MCF 10A (cell line): Measurements from ENCODE around the gene METTL15. TPM values are rescaled to one million over a fixed set of nuclear protein-coding genes. Genes with fewer than 3 reads are reported as not detected.

Experiments used
- BruUV-seq: library from RNA; stranded (reverse); fragments of 400-500 nt; replicated peaks from 2 replicates; lab custom pipeline; 2021; lab: Mats Ljungman, UMichigan
- CTCF ChIA-PET: fragments of 300-600 bp; sonication (Branson Sonifier 250); formaldehyde crosslinking; extraction: SDS; loops from one replicate; lab custom pipeline; 2021; ENCODE audit warnings: antibody characterized with exemption, inconsistent platforms; lab: Yijun Ruan, JAX
- POLR2A ChIA-PET: fragments of 300-600, 350-650 bp; sonication (Branson Sonifier 250); formaldehyde crosslinking; extraction: SDS; loops from one replicate; lab custom pipeline; 2020; ENCODE audit warnings: antibody characterized with exemption, inconsistent platforms; lab: Yijun Ruan, JAX
- DNase-seq: peaks from one replicate; pipeline ENCODE4 v3.0.0-alpha.2; 2018; ENCODE audit not compliant: unreplicated experiment
- H3K27ac Mint-ChIP-seq: one replicate; pipeline ENCODE4 v1.8.0; 2022; ENCODE audit warnings: mild to moderate bottlenecking, low read depth, mixed read lengths; ENCODE audit not compliant: unreplicated experiment
- H3K27me3 Mint-ChIP-seq: one replicate; pipeline ENCODE4 v1.8.0; 2022; ENCODE audit warnings: mixed read lengths; ENCODE audit not compliant: insufficient read depth, unreplicated experiment
- H3K36me3 Mint-ChIP-seq: one replicate; pipeline ENCODE4 v1.8.0; 2022; ENCODE audit warnings: mild to moderate bottlenecking, moderate library complexity, mixed read lengths; ENCODE audit not compliant: insufficient read depth, unreplicated experiment
- H3K4me1 Mint-ChIP-seq: one replicate; pipeline ENCODE4 v1.8.0; 2022; ENCODE audit warnings: mixed read lengths; ENCODE audit not compliant: insufficient read depth, unreplicated experiment
- H3K4me3 Mint-ChIP-seq: one replicate; pipeline ENCODE4 v1.8.0; 2022; ENCODE audit warnings: mild to moderate bottlenecking, moderate library complexity, mixed read lengths; ENCODE audit not compliant: unreplicated experiment
- H3K9me3 Mint-ChIP-seq: one replicate; pipeline ENCODE4 v1.8.0; 2022; ENCODE audit warnings: mixed read lengths; ENCODE audit not compliant: unreplicated experiment
- intact Hi-C: fragments of 100-400 bp; cut with micrococcal nuclease; formaldehyde crosslinking; loops from 2 replicates; pipeline ENCODE4 v1.14.1; 2022
- total RNA-seq: library from RNA; stranded (reverse); gene quantifications from 2 replicates; pipeline ENCODE4 v1.2.3, GENCODE V29; 2022
- TF ChIP-seq, protein P1 (sequence below): fragments of 200-600 bp; IDR thresholded peaks from one replicate; pipeline ENCODE4 v1.8.0; 2022; ENCODE audit warnings: antibody characterized with exemption, mild to moderate bottlenecking; ENCODE audit not compliant: unreplicated experiment

The METTL15 gene
- total RNA-seq, 1 experiment from 2014 or later = 16.8 TPM

DNA sequence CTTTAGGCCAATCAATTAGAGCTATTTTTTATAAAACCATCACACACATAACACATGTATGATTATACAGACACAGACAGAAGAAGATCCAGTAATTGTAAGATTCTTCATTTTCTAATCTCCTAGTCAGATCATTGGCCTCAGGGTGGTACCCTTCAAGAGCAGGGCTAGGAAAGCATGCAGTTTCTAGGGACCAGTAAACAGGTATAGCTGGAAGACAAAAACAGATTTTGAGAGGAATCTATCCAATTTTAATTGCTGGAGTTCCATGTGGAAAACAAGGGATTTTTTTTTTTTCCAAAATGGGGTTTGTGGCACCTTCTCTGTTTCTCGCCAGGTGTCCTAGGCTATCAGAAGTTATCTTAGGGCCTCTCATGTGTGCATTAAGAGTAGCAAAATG, 29.6 kb downstream of the METTL15 start:
- CTCF ChIA-PET = interaction anchor here (0.6 to 1.3 kb wide), 2 partner anchors 392 to 439 kb away, joined by 3 to 4 read pairs; no protein-coding TSS in a partner anchor
- H3K4me1 Mint-ChIP-seq = peaks cover 7% of the 10 kb centered on the region
- H3K27ac Mint-ChIP-seq = no peak overlapping the region
- peaks cover 7% of the 10 kb centered on the region for H3K36me3 Mint-ChIP-seq
- no peak for DNase-seq
- POLR2A ChIA-PET = interaction anchor here (0.6 kb wide), 2 partner anchors 28 to 107 kb away, joined by 3 read pairs; no protein-coding TSS in a partner anchor
- H3K27me3 Mint-ChIP-seq = no peaks in the 10 kb centered on the region
- H3K9me3 Mint-ChIP-seq = no peaks in the 10 kb centered on the region
- intact Hi-C loops = no loop called here
- TF ChIP-seq, protein P1, sequence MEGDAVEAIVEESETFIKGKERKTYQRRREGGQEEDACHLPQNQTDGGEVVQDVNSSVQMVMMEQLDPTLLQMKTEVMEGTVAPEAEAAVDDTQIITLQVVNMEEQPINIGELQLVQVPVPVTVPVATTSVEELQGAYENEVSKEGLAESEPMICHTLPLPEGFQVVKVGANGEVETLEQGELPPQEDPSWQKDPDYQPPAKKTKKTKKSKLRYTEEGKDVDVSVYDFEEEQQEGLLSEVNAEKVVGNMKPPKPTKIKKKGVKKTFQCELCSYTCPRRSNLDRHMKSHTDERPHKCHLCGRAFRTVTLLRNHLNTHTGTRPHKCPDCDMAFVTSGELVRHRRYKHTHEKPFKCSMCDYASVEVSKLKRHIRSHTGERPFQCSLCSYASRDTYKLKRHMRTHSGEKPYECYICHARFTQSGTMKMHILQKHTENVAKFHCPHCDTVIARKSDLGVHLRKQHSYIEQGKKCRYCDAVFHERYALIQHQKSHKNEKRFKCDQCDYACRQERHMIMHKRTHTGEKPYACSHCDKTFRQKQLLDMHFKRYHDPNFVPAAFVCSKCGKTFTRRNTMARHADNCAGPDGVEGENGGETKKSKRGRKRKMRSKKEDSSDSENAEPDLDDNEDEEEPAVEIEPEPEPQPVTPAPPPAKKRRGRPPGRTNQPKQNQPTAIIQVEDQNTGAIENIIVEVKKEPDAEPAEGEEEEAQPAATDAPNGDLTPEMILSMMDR = no peak
- H3K4me3 Mint-ChIP-seq = no peak overlapping the region
- BruUV-seq = no TSS peak

DNA sequence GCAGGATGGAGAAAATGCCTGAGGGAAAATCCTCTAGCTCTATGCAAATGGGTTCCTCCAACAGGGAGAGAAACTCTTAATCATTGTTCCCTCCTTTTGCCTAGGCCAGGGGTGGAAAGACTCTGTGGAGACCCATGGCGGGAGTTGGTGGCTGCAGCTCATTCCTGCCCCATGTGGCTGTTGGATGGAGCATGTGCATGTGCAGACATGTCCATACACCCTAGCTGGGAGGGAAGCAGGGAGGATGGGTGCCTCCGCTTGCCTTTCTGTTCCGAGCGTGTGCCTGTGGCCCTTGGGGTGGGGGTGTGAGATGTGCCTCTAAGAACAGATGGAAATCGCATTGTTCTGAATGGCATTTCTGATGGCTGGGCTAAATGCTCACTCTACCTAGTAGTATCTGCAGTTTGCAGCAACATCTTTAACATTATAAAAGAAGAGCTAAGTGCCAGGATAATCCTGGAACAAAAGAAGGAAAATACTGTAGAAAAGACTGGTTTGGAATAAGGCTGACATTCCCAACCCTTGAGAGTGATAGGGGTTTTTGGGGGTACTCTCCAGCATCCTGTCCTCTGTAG, 31.7 kb downstream of the METTL15 start:
- peak; percentile 49 for DNase-seq
- ChIA-PET CTCF (interaction anchor here (0.6 to 1.3 kb wide), 3 partner anchors 166 to 423 kb away, joined by 3 to 7 read pairs (median 3); no protein-coding TSS in a partner anchor), POLR2A (interaction anchor here (0.7 to 0.9 kb wide), 2 partner anchors 12 to 15 kb away, joined by 3 read pairs; no protein-coding TSS in a partner anchor)
- no TSS peak for BruUV-seq
- no peaks in the 10 kb centered on the region for H3K27me3 Mint-ChIP-seq
- peaks cover 7% of the 10 kb centered on the region for H3K4me1 Mint-ChIP-seq
- no peaks in the 10 kb centered on the region for H3K36me3 Mint-ChIP-seq
- no peaks in the 10 kb centered on the region for H3K9me3 Mint-ChIP-seq
- intact Hi-C loops = no loop called here
- TF ChIP-seq, protein P1 = no peak
- no peak overlapping the region for H3K4me3 Mint-ChIP-seq
- no peak overlapping the region for H3K27ac Mint-ChIP-seq

DNA sequence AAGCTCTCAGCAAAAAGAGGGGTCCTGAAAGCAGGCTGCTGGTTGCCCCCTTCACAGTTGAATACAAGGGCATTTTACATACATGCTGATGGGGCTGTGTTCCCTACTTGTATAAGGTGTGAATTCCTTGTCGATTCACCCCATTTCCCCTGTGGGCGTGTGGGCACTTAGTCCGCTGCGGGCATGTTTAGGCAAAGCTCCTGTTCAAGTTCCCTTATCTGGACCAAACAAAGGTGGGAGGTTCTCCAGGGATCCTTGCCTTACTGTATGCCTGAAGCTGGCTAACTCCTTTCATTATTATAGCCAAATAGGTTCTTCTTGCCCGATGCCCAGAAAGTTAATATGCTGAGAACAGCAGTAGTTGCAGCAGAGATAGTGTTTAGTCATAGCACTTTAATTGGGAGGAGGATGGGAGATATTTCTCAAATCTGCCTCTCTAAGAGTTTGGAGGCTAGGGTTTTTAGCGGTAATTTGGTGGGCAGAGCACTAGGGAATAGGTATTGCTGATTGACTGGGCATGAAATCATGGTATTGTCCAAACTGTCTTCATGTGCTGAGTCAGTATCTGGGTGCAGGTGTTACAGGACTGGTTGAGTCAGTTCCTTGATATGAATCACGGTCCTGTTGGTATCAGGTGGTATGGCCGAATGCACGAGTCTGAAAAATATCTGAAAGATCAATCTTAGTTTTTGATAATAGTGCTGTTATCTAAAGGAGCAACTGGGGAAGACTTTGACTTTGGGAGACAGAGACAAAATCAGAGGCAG, 32.7 kb downstream of the METTL15 start:
- TF ChIP-seq, protein P1 = no peak
- ChIA-PET CTCF (no interaction called here), POLR2A (interaction anchor here (0.7 kb wide), 1 partner anchor 13 kb away, joined by 3 read pairs; no protein-coding TSS in a partner anchor)
- Mint-ChIP-seq H3K9me3 (no peaks in the 10 kb centered on the region), H3K4me1 (peaks cover 8% of the 10 kb centered on the region), H3K27me3 (no peaks in the 10 kb centered on the region), H3K36me3 (no peaks in the 10 kb centered on the region), H3K4me3 (no peak overlapping the region), H3K27ac (peak overlapping the region; percentile 81)
- peak; percentile 85 for DNase-seq
- intact Hi-C loops = no loop called here
- BruUV-seq = no TSS peak

- intact Hi-C loops = no loop called here
- no TSS peak for BruUV-seq
- Mint-ChIP-seq H3K36me3 (no peaks in the 10 kb centered on the region), H3K4me1 (peaks cover 14% of the 10 kb centered on the region), H3K4me3 (no peak overlapping the region), H3K27me3 (no peaks in the 10 kb centered on the region), H3K27ac (peak overlapping the region; percentile 43), H3K9me3 (no peaks in the 10 kb centered on the region)
- TF ChIP-seq, protein P1 = no peak
- no peak for DNase-seq
- ChIA-PET POLR2A (no interaction called here), CTCF (interaction anchor here (0.7 to 1.2 kb wide), 3 partner anchors 28 to 980 kb away, joined by 3 to 5 read pairs (median 4); no protein-coding TSS in a partner anchor)
Observed at GRCh38 chr11:28142724-28143123, 34.5 kb downstream of the METTL15 start.
